Aorta (tissue), 5 donors: ENCODE results near the gene LPIN2. TPM values are rescaled to one million over a fixed set of nuclear protein-coding genes. Genes with fewer than 3 reads are reported as not detected.
A peak's percentile ranks its signal among the peaks of the same experiment; 100 is the strongest.

Source experiments
- ATAC-seq: fragments of 200-7000 bp; cut with Tn5 transposase; one replicate; pipeline ENCODE4 v1.9.1; 2022; ENCODE audit warnings: moderate library complexity; ENCODE audit not compliant: low FRiP score
- DNase-seq, 2 donors: peaks; one replicate each; pipeline ENCODE4 v3.0.0-alpha.2; 2020
- H3K27ac ChIP-seq, 2 donors: one replicate each; pipeline ENCODE4 v1.5.1; 2013; ENCODE audit warnings: low read length in 2 of 2, mild to moderate bottlenecking in 2 of 2, moderate library complexity in 2 of 2, control low read depth in 1 of 2, inconsistent platforms in 1 of 2, low read depth in 1 of 2
- H3K27me3 ChIP-seq, 2 donors: one replicate each; pipeline ENCODE4 v1.6.1; 2013; ENCODE audit warnings: control low read depth in 1 of 2, low read length in 1 of 2, mild to moderate bottlenecking in 1 of 2, moderate library complexity in 1 of 2; ENCODE audit not compliant: insufficient read depth in 2 of 2, control insufficient read depth in 1 of 2
- H3K36me3 ChIP-seq, 2 donors: one replicate each; pipeline ENCODE4 v1.6.1; 2013; ENCODE audit warnings: control low read depth in 1 of 2, low read length in 1 of 2, mild to moderate bottlenecking in 1 of 2; ENCODE audit not compliant: insufficient read depth in 2 of 2, control insufficient read depth in 1 of 2
- H3K4me1 ChIP-seq, 2 donors: one replicate each; pipeline ENCODE4 v1.6.1; 2013; ENCODE audit warnings: low read length in 2 of 2, control low read depth in 1 of 2, mild to moderate bottlenecking in 1 of 2, moderate library complexity in 1 of 2; ENCODE audit not compliant: insufficient read depth in 2 of 2, control insufficient read depth in 1 of 2
- H3K4me3 ChIP-seq, 2 donors: one replicate each; pipeline ENCODE4 v1.5.1; 2013; ENCODE audit warnings: low read length in 2 of 2, control low read depth in 1 of 2, mild to moderate bottlenecking in 1 of 2
- H3K9me3 ChIP-seq: one replicate; pipeline ENCODE4 v1.6.1; 2013; ENCODE audit warnings: mild to moderate bottlenecking, low read length; ENCODE audit not compliant: control insufficient read depth
- WGBS, 2 donors: extraction: QIAGEN DNeasy Blood & Tissue Kit; methylation state at CpG; one replicate each; pipeline ENCODE4 v1.1.7; 2013; 5-methylcytosine and 5-hydroxymethylcytosine counted together
- intact Hi-C, 2 donors: fragments of 100-400 bp; cut with DNase I; formaldehyde crosslinking; loops; one replicate each; pipeline versions ENCODE4 v1.14.2 to v1.15.0; 2022
- polyA plus RNA-seq, 2 donors: library from polyadenylated mRNA; stranded (reverse); fragments of 200-250 nt; gene quantifications; one replicate each; pipeline ENCODE4 v1.2.3, GENCODE V29; 2013
- total RNA-seq, 2 donors: library from RNA; stranded (reverse); fragmentation: NEBNext Ultra II Directional; extraction: Animal tissue kit (Norgen Biotek cat#: 25700); gene quantifications; one replicate each; pipeline ENCODE4 v1.2.1, GENCODE V29; 2021
- donor health status: healthy with polysubstance abuse.
- donor health status: Bipolar disorder and iron deficiency.
- donor health status: DM: no; HTN: no; CAD: no.
- donor health status: DM: no; HTN: no; CAD: no.
- donor health status: DM: yes; HTN: yes; CAD: no.

Gene LPIN2
- total and polyA plus RNA-seq, 4 donors = 9.1 to 42.4 (median 25.7) TPM

DNA sequence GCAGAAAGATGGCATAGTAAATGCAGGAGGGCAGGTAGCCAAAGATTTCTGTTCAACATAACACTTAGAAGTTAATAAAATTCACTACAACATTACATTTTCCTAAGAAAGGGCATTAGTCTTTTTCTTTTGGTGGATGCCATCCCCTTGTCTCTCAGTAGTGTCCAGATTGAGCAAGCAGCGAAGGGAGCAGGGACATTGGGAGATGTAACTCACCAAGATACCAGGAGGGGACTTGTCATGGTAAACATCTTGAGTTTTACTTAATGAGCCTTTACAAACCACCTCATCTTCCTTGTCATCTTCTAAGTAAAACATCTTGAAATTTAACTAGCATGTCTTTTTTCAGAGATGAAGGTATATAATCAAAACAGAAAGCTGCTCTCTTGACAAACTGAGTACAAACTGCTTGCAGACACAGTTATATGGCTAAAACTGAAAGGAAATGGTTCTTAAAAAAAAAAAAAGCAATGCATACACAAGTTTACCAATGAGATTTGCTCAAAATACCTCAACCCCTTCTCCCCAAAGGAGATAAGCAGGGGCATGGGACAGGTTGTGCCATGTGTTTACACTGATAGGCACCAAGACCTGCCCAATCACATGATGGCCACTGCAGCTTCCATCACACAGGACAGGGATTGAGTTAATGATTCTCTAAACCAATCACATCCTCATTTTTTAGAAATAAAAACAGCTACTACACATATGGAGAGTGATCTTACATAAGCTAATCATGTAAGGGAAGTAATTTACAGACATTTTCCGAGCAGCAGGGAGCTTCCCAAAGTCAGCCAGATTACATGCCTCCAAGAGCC is 30.3 kb downstream of the LPIN2 start:
- Histone ChIP-seq H3K36me3 (no peaks in the 10 kb centered on the region), H3K27me3 (no peaks in the 10 kb centered on the region), H3K4me1 (peaks cover 3 to 17% of the 10 kb centered on the region in 2 donors), H3K27ac (peak overlapping the region in 1 of 2 donors; percentile 12), H3K9me3 (no peaks in the 10 kb centered on the region), H3K4me3 (no peak overlapping the region)
- 67 to 72% methylated on average over 2 of the region's 2 CpGs for WGBS, 2 donors
- DNase-seq (no peak), ATAC-seq (no peak)
- intact Hi-C loops = loop anchor here in 1 of 2 donors (5.0 kb wide), 1 partner anchor 50 kb away; no protein-coding TSS in a partner anchor

GRCh38 chr18:2982022-2982421 is 30.9 kb downstream of the LPIN2 start:
- intact Hi-C loops = loop anchor here in 1 of 2 donors (5.0 kb wide), 1 partner anchor 50 kb away; no protein-coding TSS in a partner anchor
- Histone ChIP-seq H3K27me3 (no peaks in the 10 kb centered on the region), H3K9me3 (no peaks in the 10 kb centered on the region), H3K4me1 (peaks cover 3 to 17% of the 10 kb centered on the region in 2 donors), H3K36me3 (no peaks in the 10 kb centered on the region), H3K27ac (no peak overlapping the region), H3K4me3 (no peak overlapping the region)
- ATAC-seq (no peak), DNase-seq (no peak)
- WGBS, 2 donors = 3 to 4% methylated on average over 1 of the region's 1 CpG

DNA sequence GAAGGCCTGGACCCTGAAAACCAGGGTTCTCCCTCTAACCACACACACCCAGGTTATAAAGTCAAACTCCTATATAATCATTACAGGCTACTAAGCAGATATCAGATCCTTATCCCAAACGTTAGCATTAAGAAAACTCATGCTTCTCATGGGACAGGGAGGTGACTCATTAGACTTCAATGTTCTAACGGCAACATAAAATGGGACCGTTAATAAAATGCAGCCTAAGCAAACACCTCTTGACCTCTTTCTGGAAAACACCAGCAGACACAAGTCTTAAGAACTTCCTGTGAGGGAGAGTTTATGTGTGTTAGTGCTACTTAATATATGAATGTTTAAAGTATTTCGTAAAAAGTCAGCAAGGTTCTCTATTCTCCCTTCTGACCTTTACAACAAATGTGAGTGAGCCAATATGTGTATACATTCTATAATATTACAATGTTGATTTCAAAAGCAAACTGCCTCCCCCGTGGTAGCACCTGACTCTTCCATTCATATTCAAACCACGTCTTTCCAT is 31.7 kb downstream of the LPIN2 start:
- 2 to 4% methylated on average over 6 of the region's 6 CpGs for WGBS, 2 donors
- intact Hi-C loops = loop anchor here in 1 of 2 donors (5.0 kb wide), 1 partner anchor 49 kb away; no protein-coding TSS in a partner anchor
- DNase-seq (no peak), ATAC-seq (peak; percentile 56)
- no peaks in the 10 kb centered on the region for H3K27me3 ChIP-seq
- no peaks in the 10 kb centered on the region for H3K36me3 ChIP-seq
- H3K9me3 ChIP-seq = no peaks in the 10 kb centered on the region
- peak overlapping the region; percentile 34 to 43 for H3K27ac ChIP-seq
- H3K4me3 ChIP-seq = no peak overlapping the region
- peaks cover 3 to 17% of the 10 kb centered on the region in 2 donors for H3K4me1 ChIP-seq

GRCh38 chr18:2979871-2980790 is 32.8 kb downstream of the LPIN2 start:
- H3K27ac ChIP-seq = peak overlapping the region; percentile 39 to 80
- DNase-seq = no peak
- no peak overlapping the region for H3K4me3 ChIP-seq
- intact Hi-C loops = loop anchor here in 1 of 2 donors (5.0 kb wide), 1 partner anchor 48 kb away; no protein-coding TSS in a partner anchor
- H3K4me1 ChIP-seq = peaks cover 3 to 17% of the 10 kb centered on the region in 2 donors
- peak; percentile 53 for ATAC-seq
- H3K27me3 ChIP-seq = no peaks in the 10 kb centered on the region
- H3K36me3 ChIP-seq = no peaks in the 10 kb centered on the region
- WGBS, 2 donors = 59 to 60% methylated on average over 8 of the region's 8 CpGs
- no peaks in the 10 kb centered on the region for H3K9me3 ChIP-seq

- Histone ChIP-seq H3K4me1 (peaks cover 3 to 17% of the 10 kb centered on the region in 2 donors), H3K27me3 (no peaks in the 10 kb centered on the region), H3K4me3 (no peak overlapping the region), H3K9me3 (no peaks in the 10 kb centered on the region), H3K36me3 (no peaks in the 10 kb centered on the region), H3K27ac (peak overlapping the region in 1 of 2 donors; percentile 4)
- no peak for ATAC-seq
- WGBS, 2 donors = 46 to 54% methylated on average over 3 of the region's 3 CpGs
- DNase-seq = no peak
- intact Hi-C loops = no loop called here
These were observed 33.8 kb downstream of the LPIN2 start for GRCh38 chr18:2979129-2979528.

DNA sequence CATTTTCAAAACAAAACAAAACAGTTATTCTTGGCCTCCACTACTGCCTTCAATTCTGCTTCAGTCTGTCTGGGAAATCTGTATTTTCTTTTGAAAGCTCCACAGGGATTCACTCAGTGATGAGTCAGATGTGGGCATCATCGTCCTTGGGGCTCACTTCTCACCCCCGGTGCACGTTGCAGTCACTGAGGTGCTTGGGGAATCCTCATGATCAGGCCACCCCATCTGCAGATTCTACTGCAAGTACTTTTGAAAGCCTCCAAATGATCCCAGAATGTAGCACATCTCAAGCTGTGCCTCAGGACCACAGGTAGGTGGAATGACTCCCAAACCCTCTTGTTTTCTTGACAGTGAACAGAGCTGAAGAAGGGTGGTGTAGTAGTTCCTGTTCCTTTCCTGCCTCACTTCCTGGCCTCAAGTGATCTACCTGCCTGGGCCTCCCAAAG is 34.3 kb downstream of the LPIN2 start:
- H3K4me3 ChIP-seq = no peak overlapping the region
- peak overlapping the region; percentile 4 to 82 for H3K27ac ChIP-seq
- H3K27me3 ChIP-seq = no peaks in the 10 kb centered on the region
- H3K4me1 ChIP-seq = peaks cover 3 to 17% of the 10 kb centered on the region in 2 donors
- intact Hi-C loops = no loop called here
- no peaks in the 10 kb centered on the region for H3K36me3 ChIP-seq
- ATAC-seq (peak; percentile 73), DNase-seq (peak in 1 of 2 donors; percentile 68)
- no peaks in the 10 kb centered on the region for H3K9me3 ChIP-seq
- WGBS, 2 donors = 2 to 6% methylated on average over 3 of the region's 3 CpGs

- H3K27me3 ChIP-seq = no peaks in the 10 kb centered on the region
- no peak overlapping the region for H3K4me3 ChIP-seq
- no peak for ATAC-seq
- H3K4me1 ChIP-seq = peaks cover 3 to 17% of the 10 kb centered on the region in 2 donors
- H3K9me3 ChIP-seq = no peaks in the 10 kb centered on the region
- DNase-seq = no peak
- 7 to 14% methylated on average over 3 of the region's 3 CpGs for WGBS, 2 donors
- intact Hi-C loops = no loop called here
- peak overlapping the region in 1 of 2 donors; percentile 82 for H3K27ac ChIP-seq
- no peaks in the 10 kb centered on the region for H3K36me3 ChIP-seq
These were observed 34.7 kb downstream of the LPIN2 start for GRCh38 chr18:2978208-2978607.
